Astrocyte (in vitro differentiated cells and primary cell): Measurements from ENCODE around the gene ERCC8. TPM values are rescaled to one million over a fixed set of nuclear protein-coding genes. Genes with fewer than 3 reads are reported as not detected.

Experiments
- DNase-seq: peaks from one replicate; pipeline ENCODE4 v3.0.0-alpha.2; 2010; ENCODE audit warnings: low read depth
- FAIRE-seq: peaks from 2 replicates; lab custom pipeline; 2011; peaks lifted over from hg19 to GRCh38; lab: Jason Lieb, UNC
- H2AFZ ChIP-seq: 2 replicates; pipeline ENCODE4 v1.6.0; 2012; ENCODE audit warnings: low read depth, low read length, inconsistent platforms
- H3K27ac ChIP-seq: 2 replicates; pipeline ENCODE4 v1.5.1; 2011; ENCODE audit warnings: low read depth, low read length, inconsistent platforms
- H3K27me3 ChIP-seq: 2 replicates; pipeline ENCODE4 v1.6.0; 2011; ENCODE audit warnings: low read length, inconsistent platforms; ENCODE audit not compliant: insufficient read depth
- H3K36me3 ChIP-seq: 2 replicates; pipeline ENCODE4 v1.5.1; 2011; ENCODE audit warnings: low read length, inconsistent platforms; ENCODE audit not compliant: insufficient read depth
- H3K4me1 ChIP-seq: 2 replicates; pipeline ENCODE4 v1.5.1; 2011; ENCODE audit warnings: low read length, inconsistent platforms; ENCODE audit not compliant: insufficient read depth
- H3K4me2 ChIP-seq: 2 replicates; pipeline ENCODE4 v1.6.0; 2012; ENCODE audit warnings: low read length, inconsistent platforms
- H3K4me3 ChIP-seq: 2 replicates; pipeline ENCODE4 v1.5.1; 2011; ENCODE audit warnings: low read depth, mild to moderate bottlenecking, low read length, inconsistent platforms; ENCODE audit not compliant: insufficient read depth
- H3K79me2 ChIP-seq: 2 replicates; pipeline ENCODE4 v1.6.0; 2012; ENCODE audit warnings: mild to moderate bottlenecking, low read length, inconsistent platforms; ENCODE audit not compliant: insufficient read depth
- H3K9ac ChIP-seq: 2 replicates; pipeline ENCODE4 v1.6.0; 2012; ENCODE audit warnings: mild to moderate bottlenecking, low read length, inconsistent platforms
- H3K9me3 ChIP-seq: 2 replicates; pipeline ENCODE4 v1.5.1; 2012; ENCODE audit warnings: low read depth, mild to moderate bottlenecking, low read length, inconsistent platforms; ENCODE audit not compliant: insufficient read depth
- H4K20me1 ChIP-seq: 2 replicates; pipeline ENCODE4 v1.6.0; 2012; ENCODE audit warnings: low read length, inconsistent platforms; ENCODE audit not compliant: insufficient read depth
- H3K27ac Mint-ChIP-seq: one replicate; pipeline ENCODE4 v1.8.0; 2021; ENCODE audit warnings: mild to moderate bottlenecking, mixed read lengths; ENCODE audit not compliant: unreplicated experiment
- H3K27me3 Mint-ChIP-seq: one replicate; pipeline ENCODE4 v1.8.0; 2021; ENCODE audit warnings: low read depth, mixed read lengths; ENCODE audit not compliant: unreplicated experiment
- H3K36me3 Mint-ChIP-seq: one replicate; pipeline ENCODE4 v1.8.0; 2021; ENCODE audit warnings: low read depth, mixed read lengths; ENCODE audit not compliant: unreplicated experiment
- H3K4me1 Mint-ChIP-seq: one replicate; pipeline ENCODE4 v1.8.0; 2021; ENCODE audit warnings: low read depth, mixed read lengths; ENCODE audit not compliant: unreplicated experiment
- H3K4me3 Mint-ChIP-seq: one replicate; pipeline ENCODE4 v1.8.0; 2021; ENCODE audit warnings: mild to moderate bottlenecking, moderate library complexity, mixed read lengths; ENCODE audit not compliant: unreplicated experiment
- H3K9me3 Mint-ChIP-seq: one replicate; pipeline ENCODE4 v1.8.0; 2021; ENCODE audit warnings: mild to moderate bottlenecking, mixed read lengths; ENCODE audit not compliant: unreplicated experiment
- CTCF ChIP-seq: IDR thresholded peaks from 2 replicates; pipeline ENCODE4 v1.5.1; 2011; ENCODE audit warnings: low read depth, mild to moderate bottlenecking, inconsistent platforms, low read length, moderate library complexity; ENCODE audit not compliant: insufficient read depth
- EZH2 ChIP-seq: IDR thresholded peaks from 2 replicates; pipeline ENCODE4 v1.6.1; 2012; ENCODE audit warnings: mild to moderate bottlenecking, low read length, inconsistent platforms; ENCODE audit not compliant: insufficient read depth
- total RNA-seq: library from RNA; stranded (reverse); gene quantifications from 2 replicates; pipeline ENCODE4 v1.2.1, GENCODE V29; 2021

ERCC8 gene
- total RNA-seq, 1 donor from 2014 or later = 11.8 TPM

GRCh38 chr5:60958088-60958487, 13.2 kb upstream of the ERCC8 start:
- no peaks in the 10 kb centered on the region for H3K36me3 Mint-ChIP-seq
- no peak for TF ChIP-seq EZH2
- no peaks in the 10 kb centered on the region for H3K36me3 ChIP-seq
- H3K4me3 Mint-ChIP-seq = no peak overlapping the region
- no peaks in the 10 kb centered on the region for H3K4me1 Mint-ChIP-seq
- no peaks in the 10 kb centered on the region for H3K4me1 ChIP-seq
- H2AFZ ChIP-seq = no peak overlapping the region
- no peak overlapping the region for H3K27ac ChIP-seq
- no peaks in the 10 kb centered on the region for H3K27me3 ChIP-seq
- no peaks in the 10 kb centered on the region for H3K9me3 ChIP-seq
- no peak overlapping the region for H3K27ac Mint-ChIP-seq
- no peak overlapping the region for H3K4me3 ChIP-seq
- no peak for DNase-seq
- peaks cover 4% of the 10 kb centered on the region for H3K9me3 Mint-ChIP-seq
- no peak overlapping the region for H3K4me2 ChIP-seq
- peaks cover 54% of the 10 kb centered on the region for H3K79me2 ChIP-seq
- no peak overlapping the region for H3K9ac ChIP-seq
- no peak for FAIRE-seq
- no peaks in the 10 kb centered on the region for H3K27me3 Mint-ChIP-seq
- peaks cover 12% of the 10 kb centered on the region for H4K20me1 ChIP-seq

GRCh38 chr5:60955239-60955638, 10.4 kb upstream of the ERCC8 start:
- H3K4me2 ChIP-seq = no peak overlapping the region
- peaks cover 68% of the 10 kb centered on the region for H3K79me2 ChIP-seq
- Mint-ChIP-seq H3K4me3 (no peak overlapping the region), H3K36me3 (no peaks in the 10 kb centered on the region), H3K27me3 (no peaks in the 10 kb centered on the region), H3K27ac (no peak overlapping the region), H3K9me3 (peaks cover 4% of the 10 kb centered on the region), H3K4me1 (no peaks in the 10 kb centered on the region)
- H3K36me3 ChIP-seq = no peaks in the 10 kb centered on the region
- FAIRE-seq (peak; percentile 26), DNase-seq (no peak)
- H4K20me1 ChIP-seq = peaks cover 12% of the 10 kb centered on the region
- no peak overlapping the region for H3K4me3 ChIP-seq
- no peaks in the 10 kb centered on the region for H3K9me3 ChIP-seq
- no peaks in the 10 kb centered on the region for H3K27me3 ChIP-seq
- no peak overlapping the region for H3K27ac ChIP-seq
- H3K4me1 ChIP-seq = no peaks in the 10 kb centered on the region
- H3K9ac ChIP-seq = no peak overlapping the region
- TF ChIP-seq CTCF = no peak
- TF ChIP-seq EZH2 = no peak
- no peak overlapping the region for H2AFZ ChIP-seq

- Histone ChIP-seq H3K4me2 (no peak overlapping the region), H3K9ac (no peak overlapping the region), H3K36me3 (no peaks in the 10 kb centered on the region), H3K9me3 (no peaks in the 10 kb centered on the region), H3K79me2 (peaks cover 88% of the 10 kb centered on the region), H2AFZ (no peak overlapping the region), H3K27ac (no peak overlapping the region), H3K4me1 (peaks cover 5% of the 10 kb centered on the region), H3K27me3 (no peaks in the 10 kb centered on the region), H3K4me3 (no peak overlapping the region), H4K20me1 (no peaks in the 10 kb centered on the region)
- no peaks in the 10 kb centered on the region for H3K9me3 Mint-ChIP-seq
- H3K4me1 Mint-ChIP-seq = peaks cover 1% of the 10 kb centered on the region
- no peak for TF ChIP-seq CTCF
- no peak for TF ChIP-seq EZH2
- no peak for FAIRE-seq
- no peak overlapping the region for H3K4me3 Mint-ChIP-seq
- H3K27ac Mint-ChIP-seq = no peak overlapping the region
- no peak for DNase-seq
- H3K36me3 Mint-ChIP-seq = no peaks in the 10 kb centered on the region
- no peaks in the 10 kb centered on the region for H3K27me3 Mint-ChIP-seq
These were observed 3.9 kb upstream of the ERCC8 start for GRCh38 chr5:60948738-60949137.
